Activated CD4-positive, alpha-beta memory T cell treated with anti-CD3 and anti-CD28 coated beads, Interleukin-2, amount 10 ng/mL, durations not matched to agents 7 days and 5 days (primary cell): ENCODE data around the gene BHMT. TPM values are rescaled to one million over a fixed set of nuclear protein-coding genes. Genes with fewer than 3 reads are reported as not detected.

ENCODE experiments used
- CTCF ChIA-PET: fragments of 350-600 bp; sonication (Branson Sonifier 250); formaldehyde crosslinking; loops from one replicate; lab custom pipeline; 2021; ENCODE audit warnings: antibody characterized with exemption, inconsistent platforms; lab: Charles Lee
- POLR2A ChIA-PET: fragments of 350-600 bp; sonication (Branson Sonifier 250); formaldehyde crosslinking; loops from one replicate; lab custom pipeline; 2021; ENCODE audit warnings: antibody characterized with exemption; lab: Charles Lee
- DNase-seq: peaks from one replicate; pipeline ENCODE4 v3.0.0-alpha.2; 2020
- H3K27ac Mint-ChIP-seq: one replicate; pipeline ENCODE4 v1.8.0; 2021; ENCODE audit warnings: mild to moderate bottlenecking, mixed read lengths
- H3K27me3 Mint-ChIP-seq: one replicate; pipeline ENCODE4 v1.8.0; 2021; ENCODE audit warnings: mixed read lengths
- H3K36me3 Mint-ChIP-seq: one replicate; pipeline ENCODE4 v1.8.0; 2021; ENCODE audit warnings: low read depth, mixed read lengths
- H3K4me1 Mint-ChIP-seq: one replicate; pipeline ENCODE4 v1.8.0; 2021; ENCODE audit warnings: mixed read lengths
- H3K4me3 Mint-ChIP-seq: one replicate; pipeline ENCODE4 v1.8.0; 2021; ENCODE audit warnings: mild to moderate bottlenecking, mixed read lengths
- H3K9me3 Mint-ChIP-seq: one replicate; pipeline ENCODE4 v1.8.0; 2021; ENCODE audit warnings: mixed read lengths
- total RNA-seq, 2 experiments: library from RNA; stranded (reverse); gene quantifications; one replicate each; pipeline ENCODE4 v1.2.3, GENCODE V29; 2021

Gene BHMT
- total RNA-seq, 2 experiments from 2014 or later, result not detected

DNA sequence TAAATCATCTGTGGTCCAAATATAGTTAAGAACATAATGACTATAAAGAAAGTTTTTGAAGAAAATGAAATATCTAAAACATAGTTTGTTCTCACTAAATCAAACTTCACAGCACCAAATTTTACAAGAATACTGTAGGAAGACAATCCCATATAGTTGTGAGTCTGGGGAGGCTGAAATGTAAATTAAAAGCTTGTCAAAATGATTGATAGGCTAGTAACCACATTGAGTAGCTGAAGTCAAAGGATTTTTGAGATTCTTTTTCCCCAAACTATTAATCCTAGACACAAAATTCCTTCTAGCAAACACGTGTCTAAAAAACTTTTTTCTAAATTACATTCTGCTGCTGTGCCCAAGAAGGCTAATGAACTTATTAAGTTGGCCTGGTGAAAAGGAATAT lies 13.0 kb downstream of the BHMT start:
- Mint-ChIP-seq H3K27me3 (no peaks in the 10 kb centered on the region), H3K4me1 (peaks cover 3% of the 10 kb centered on the region), H3K4me3 (no peak overlapping the region), H3K9me3 (no peaks in the 10 kb centered on the region), H3K36me3 (no peaks in the 10 kb centered on the region), H3K27ac (no peak overlapping the region)
- DNase-seq, result no peak
- ChIA-PET POLR2A (no interaction called here), CTCF (interaction anchor here (1.1 to 1.3 kb wide), 2 partner anchors 9 to 140 kb away, joined by 3 to 4 read pairs; partner anchors contain the start of gene ARSB)

DNA sequence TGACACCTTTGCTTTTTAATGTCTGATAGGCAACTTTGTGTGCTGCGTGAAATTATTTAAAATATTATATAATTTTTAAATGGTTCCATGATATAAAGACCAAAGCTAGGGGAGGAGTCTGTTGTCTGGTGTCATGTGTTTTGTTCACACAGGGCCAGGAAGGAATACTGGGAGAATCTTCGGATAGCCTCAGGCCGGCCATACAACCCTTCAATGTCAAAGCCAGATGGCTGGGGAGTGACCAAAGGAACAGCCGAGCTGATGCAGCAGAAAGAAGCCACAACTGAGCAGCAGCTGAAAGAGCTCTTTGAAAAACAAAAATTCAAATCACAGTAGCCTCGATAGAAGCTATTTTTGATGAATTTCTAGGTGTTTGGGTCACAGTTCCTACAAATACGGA lies 19.2 kb downstream of the BHMT start:
- CTCF ChIA-PET, result interaction anchor here (10.0 kb wide), 1 partner anchor 108 kb away, joined by 220 read pairs; no protein-coding TSS in a partner anchor
- DNase-seq, result no peak
- Mint-ChIP-seq H3K36me3 (no peaks in the 10 kb centered on the region), H3K27me3 (no peaks in the 10 kb centered on the region), H3K27ac (no peak overlapping the region), H3K4me1 (peaks cover 15% of the 10 kb centered on the region), H3K9me3 (no peaks in the 10 kb centered on the region), H3K4me3 (no peak overlapping the region)
- POLR2A ChIA-PET, result no interaction called here

DNA sequence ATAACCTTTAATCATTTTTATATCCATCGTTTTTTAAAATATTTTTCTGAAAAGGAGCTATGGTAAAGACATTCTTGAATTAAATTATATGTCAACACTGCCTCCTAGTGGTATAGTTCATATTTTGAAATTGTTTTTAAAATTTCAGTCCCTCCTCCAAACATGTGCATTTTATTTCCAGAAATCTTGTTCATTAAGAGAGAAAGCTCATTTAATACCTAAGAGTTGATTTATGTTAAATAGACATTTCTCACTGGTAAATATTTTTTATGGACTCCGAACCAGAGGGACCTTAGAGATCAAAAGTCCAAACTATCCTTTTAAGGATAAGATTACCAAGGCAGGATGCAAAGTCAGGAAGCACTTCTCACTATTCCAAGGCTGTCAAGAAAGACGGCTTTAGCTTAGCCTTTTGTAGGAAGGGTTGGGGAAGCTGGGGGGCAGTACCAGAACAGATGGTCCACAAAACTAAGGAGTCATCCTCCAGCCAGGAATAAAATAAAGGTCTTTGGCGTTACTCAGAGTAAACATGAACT lies 21.6 kb downstream of the BHMT start:
- ChIA-PET POLR2A (interaction anchor here (1.0 kb wide), 1 partner anchor 149 kb away, joined by 6 read pairs; the partner anchor contains the start of gene ARSB), CTCF (interaction anchor here (0.6 to 10.0 kb wide), 55 partner anchors 8 to 1203 kb away, joined by 3 to 220 read pairs (median 4); partner anchors contain the start of genes ARSB and JMY)
- Mint-ChIP-seq H3K27ac (no peak overlapping the region), H3K36me3 (no peaks in the 10 kb centered on the region), H3K4me1 (peaks cover 15% of the 10 kb centered on the region), H3K4me3 (no peak overlapping the region), H3K9me3 (no peaks in the 10 kb centered on the region), H3K27me3 (no peaks in the 10 kb centered on the region)
- DNase-seq, result no peak

DNA sequence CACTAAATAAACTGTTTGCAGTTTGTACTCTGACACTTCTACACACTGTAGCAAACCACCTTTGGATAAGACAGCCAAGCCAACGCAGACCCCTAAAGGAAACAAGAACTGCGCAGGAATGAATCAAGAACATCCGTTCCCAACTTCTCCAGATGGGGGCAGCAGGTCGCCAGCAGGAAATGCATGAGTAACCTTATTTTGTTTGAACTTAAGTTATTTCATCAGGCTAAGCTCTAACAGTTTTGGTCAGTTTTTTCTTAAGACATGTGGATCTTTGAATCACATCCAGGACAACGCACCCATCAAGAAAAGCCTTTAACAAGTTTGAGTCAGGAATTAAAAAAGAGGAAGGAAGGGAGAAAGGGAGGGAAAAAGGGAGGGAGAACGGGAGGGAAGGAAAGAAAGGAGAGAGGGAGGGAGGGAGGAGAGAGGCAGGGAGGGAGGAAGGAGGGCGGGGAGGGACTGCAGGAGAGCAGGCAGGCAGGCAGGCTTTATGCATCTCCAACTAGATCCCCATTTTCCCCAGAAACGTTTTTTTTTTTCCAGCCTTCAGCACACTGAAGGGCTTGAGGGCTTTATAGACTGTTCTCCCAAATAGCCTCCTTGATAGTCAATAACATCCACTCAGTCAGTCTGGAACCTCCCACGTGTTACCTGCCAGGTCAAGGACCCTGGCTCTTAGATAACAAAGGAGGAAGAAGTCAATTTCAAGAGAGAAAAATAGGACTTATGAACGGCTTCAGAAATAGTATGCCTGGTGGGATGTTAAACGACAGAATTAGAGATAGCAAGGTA lies 22.2 kb downstream of the BHMT start:
- POLR2A ChIA-PET, result interaction anchor here (1.0 kb wide), 1 partner anchor 150 kb away, joined by 6 read pairs; the partner anchor contains the start of gene ARSB

DNA sequence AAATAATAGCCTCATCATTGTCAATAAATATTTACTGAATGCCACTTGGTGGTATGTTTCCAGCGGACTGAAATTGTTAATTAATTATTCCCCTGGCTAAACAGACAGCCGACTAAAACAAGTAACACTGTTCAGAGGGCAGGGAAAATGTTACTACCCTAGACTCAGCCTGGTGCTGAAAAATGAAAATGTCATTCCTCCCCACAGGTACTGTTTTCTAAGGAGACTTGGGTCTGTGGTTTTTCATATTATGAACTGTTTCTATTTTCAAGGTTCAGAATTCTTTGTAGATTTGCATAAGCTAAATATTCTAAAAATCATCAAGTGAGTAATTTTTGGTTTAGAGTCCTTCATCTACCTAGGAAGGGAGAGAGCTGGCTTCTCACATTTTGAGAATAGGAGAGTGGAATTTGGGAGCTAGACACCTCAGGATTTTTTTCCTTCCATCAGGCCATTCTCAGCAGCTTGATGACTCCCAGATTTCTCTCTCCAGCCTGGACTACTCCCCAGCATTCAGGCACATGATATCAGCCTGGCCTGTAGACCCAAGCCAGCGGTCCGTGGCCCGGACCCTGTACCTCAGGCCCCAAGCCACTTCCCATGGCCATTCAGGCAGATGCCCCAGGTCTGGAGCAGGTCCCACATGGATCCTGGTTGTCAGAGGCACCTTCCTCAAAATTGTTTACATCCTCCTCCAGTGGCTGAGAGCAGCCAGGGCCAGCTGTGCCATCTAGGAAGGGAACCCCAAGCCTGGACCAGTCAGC lies 24.4 kb downstream of the BHMT start:
- Mint-ChIP-seq H3K27me3 (no peaks in the 10 kb centered on the region), H3K4me1 (peaks cover 15% of the 10 kb centered on the region), H3K36me3 (no peaks in the 10 kb centered on the region), H3K9me3 (no peaks in the 10 kb centered on the region), H3K4me3 (no peak overlapping the region), H3K27ac (no peak overlapping the region)
- CTCF ChIA-PET, result interaction anchor here (1.2 to 10.0 kb wide), 4 partner anchors 113 to 328 kb away, joined by 3 to 220 read pairs (median 50); no protein-coding TSS in a partner anchor
- POLR2A ChIA-PET, result no interaction called here
- no peak for DNase-seq

More for the DNA sequence above, 22.2 kb downstream of the BHMT start:
- Mint-ChIP-seq H3K27me3 (no peaks in the 10 kb centered on the region), H3K36me3 (no peaks in the 10 kb centered on the region), H3K27ac (peak overlapping the region; percentile 69), H3K4me3 (peak overlapping the region; percentile 36), H3K4me1 (peaks cover 15% of the 10 kb centered on the region), H3K9me3 (no peaks in the 10 kb centered on the region)
- CTCF ChIA-PET, result interaction anchor here (0.6 to 10.0 kb wide), 40 partner anchors 9 to 1082 kb away, joined by 3 to 220 read pairs (median 6); partner anchors contain the start of genes ARSB and JMY
- DNase-seq, result peak; percentile 69

DNA sequence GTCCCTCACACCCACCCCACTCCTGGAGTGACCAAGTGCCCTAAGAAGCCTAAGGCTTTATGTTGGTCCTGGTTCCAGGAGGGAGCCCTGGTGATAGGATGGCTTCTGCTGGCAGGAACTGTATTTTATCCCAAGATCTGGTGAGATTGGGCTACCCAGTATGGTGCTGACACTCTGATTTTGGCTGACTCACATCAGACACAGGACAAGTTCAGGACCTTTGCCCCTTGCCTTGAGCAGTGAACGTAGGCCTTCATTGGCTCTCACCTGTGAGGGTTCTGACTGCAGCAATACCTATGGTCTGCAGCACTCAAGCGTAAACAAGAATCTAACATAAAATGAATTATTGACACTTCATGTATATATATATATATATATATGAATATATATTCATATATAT lies 25.0 kb downstream of the BHMT start:
- ChIA-PET POLR2A (no interaction called here), CTCF (interaction anchor here (10.0 kb wide), 1 partner anchor 114 kb away, joined by 220 read pairs; no protein-coding TSS in a partner anchor)
- Mint-ChIP-seq H3K4me3 (no peak overlapping the region), H3K4me1 (peaks cover 15% of the 10 kb centered on the region), H3K27me3 (no peaks in the 10 kb centered on the region), H3K36me3 (no peaks in the 10 kb centered on the region), H3K9me3 (no peaks in the 10 kb centered on the region), H3K27ac (no peak overlapping the region)
- DNase-seq, result no peak

DNA sequence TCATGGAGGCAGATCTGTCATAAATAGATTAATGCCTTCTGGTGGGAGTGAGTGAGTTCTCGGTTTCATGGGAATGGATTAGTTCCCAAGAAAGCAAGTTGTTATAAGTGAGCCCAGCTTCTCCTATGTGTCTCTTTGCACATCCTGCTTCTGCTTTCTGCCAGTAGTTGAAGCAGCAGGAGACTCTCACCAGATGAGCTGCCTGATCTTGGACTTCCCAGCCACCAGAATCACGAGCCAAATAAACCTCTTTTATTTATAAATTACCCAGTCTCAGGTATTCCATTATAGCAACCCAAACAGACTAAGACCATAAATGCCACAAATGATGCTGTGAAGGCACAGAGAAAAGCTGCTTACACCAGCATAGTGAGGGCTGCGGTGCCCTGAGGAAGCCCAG lies 28.9 kb downstream of the BHMT start:
- DNase-seq, result no peak
- no peaks in the 10 kb centered on the region for H3K9me3 Mint-ChIP-seq
- no peaks in the 10 kb centered on the region for H3K36me3 Mint-ChIP-seq
- ChIA-PET POLR2A (no interaction called here), CTCF (interaction anchor here (1.0 kb wide), 1 partner anchor 116 kb away, joined by 4 read pairs; no protein-coding TSS in a partner anchor)
- H3K4me1 Mint-ChIP-seq, result no peaks in the 10 kb centered on the region
- no peak overlapping the region for H3K27ac Mint-ChIP-seq
- H3K4me3 Mint-ChIP-seq, result no peak overlapping the region
- H3K27me3 Mint-ChIP-seq, result peaks cover 10% of the 10 kb centered on the region

DNA sequence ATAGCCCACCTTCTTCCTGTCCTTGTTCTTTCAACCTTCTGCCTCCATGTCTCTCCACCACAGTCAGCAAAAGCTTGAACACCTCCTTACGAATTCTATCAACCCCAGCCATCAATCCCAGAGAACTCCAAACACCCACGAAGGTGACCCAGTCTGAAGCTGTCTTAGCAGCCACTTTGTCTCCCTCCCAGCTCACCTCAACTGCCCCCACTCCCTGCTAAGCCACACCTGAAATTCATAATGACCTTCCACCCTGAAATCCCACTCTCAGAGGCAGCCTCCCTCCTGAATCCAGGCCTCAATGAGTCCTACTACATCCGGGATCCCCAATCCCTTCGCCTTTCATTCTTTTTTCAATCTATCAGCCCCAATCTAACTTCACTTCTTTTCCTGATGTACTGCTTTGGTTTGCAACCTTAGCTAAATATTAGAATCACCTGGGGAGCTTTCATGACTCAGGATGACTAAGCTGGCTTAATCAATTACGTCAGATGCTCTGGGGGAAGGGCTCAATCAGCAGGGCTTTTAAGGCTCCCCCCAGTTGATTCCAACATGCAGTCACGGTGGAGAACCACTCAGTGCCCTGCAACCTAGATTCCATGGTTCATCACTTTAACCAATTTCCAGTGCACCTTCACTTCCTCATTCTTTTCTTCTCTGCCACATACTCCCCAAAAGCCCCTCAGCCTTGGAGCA lies 32.2 kb downstream of the BHMT start:
- CTCF ChIA-PET, result interaction anchor here (3.8 kb wide), 1 partner anchor 11 kb away, joined by 22 read pairs; no protein-coding TSS in a partner anchor
- Mint-ChIP-seq H3K27ac (no peak overlapping the region), H3K36me3 (no peaks in the 10 kb centered on the region), H3K27me3 (peaks cover 11% of the 10 kb centered on the region), H3K4me1 (no peaks in the 10 kb centered on the region), H3K4me3 (no peak overlapping the region), H3K9me3 (no peaks in the 10 kb centered on the region)
- POLR2A ChIA-PET, result interaction anchor here (0.6 to 1.2 kb wide), 2 partner anchors 11 to 158 kb away, joined by 3 read pairs; no protein-coding TSS in a partner anchor
- no peak for DNase-seq

DNA sequence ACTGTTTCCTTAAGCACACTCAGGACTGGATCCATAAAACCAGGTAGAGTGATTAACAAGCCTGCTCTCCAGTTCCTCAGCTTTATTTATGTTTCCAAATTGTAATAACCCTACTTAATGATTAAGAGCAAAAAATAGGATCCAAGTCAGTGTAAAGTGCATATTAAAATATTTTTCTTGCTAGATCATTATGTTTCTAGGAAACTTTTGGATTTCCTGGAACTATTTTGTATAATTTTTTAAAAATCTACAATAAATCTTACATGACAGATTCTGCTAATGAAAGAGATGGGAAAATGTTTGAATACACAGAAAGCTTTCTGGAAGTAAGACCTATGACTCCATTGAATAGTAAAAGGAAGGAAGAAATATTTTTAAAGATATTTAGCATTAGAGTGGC lies 35.5 kb downstream of the BHMT start:
- Mint-ChIP-seq H3K4me1 (no peaks in the 10 kb centered on the region), H3K36me3 (no peaks in the 10 kb centered on the region), H3K9me3 (no peaks in the 10 kb centered on the region), H3K27ac (no peak overlapping the region), H3K4me3 (no peak overlapping the region), H3K27me3 (peaks cover 11% of the 10 kb centered on the region)
- POLR2A ChIA-PET, result no interaction called here
- no peak for DNase-seq
- CTCF ChIA-PET, result interaction anchor here (2.2 kb wide), 1 partner anchor 14 kb away, joined by 10 read pairs; no protein-coding TSS in a partner anchor

DNA sequence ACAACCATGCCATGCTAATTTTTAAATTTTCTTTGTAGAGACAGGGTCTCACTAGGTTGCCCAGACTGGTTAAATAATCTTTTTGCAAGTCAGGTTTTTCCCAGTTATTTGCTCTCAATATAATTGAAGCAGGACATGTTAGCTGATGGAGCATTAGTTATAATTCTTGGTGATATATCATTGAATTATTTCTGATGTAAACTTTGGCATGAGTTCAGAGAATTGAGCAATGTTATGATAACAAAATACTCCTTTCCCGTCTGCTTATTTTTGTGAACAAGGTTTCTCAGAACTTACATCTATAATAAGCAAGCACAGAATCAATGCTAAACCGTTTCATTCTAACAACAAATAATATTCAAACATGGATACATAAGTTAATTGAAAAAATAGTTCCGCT lies 37.8 kb downstream of the BHMT start:
- Mint-ChIP-seq H3K4me3 (no peak overlapping the region), H3K27ac (no peak overlapping the region), H3K27me3 (peaks cover 9% of the 10 kb centered on the region), H3K36me3 (no peaks in the 10 kb centered on the region), H3K9me3 (no peaks in the 10 kb centered on the region), H3K4me1 (no peaks in the 10 kb centered on the region)
- CTCF ChIA-PET, result no interaction called here
- POLR2A ChIA-PET, result no interaction called here
- no peak for DNase-seq

DNA sequence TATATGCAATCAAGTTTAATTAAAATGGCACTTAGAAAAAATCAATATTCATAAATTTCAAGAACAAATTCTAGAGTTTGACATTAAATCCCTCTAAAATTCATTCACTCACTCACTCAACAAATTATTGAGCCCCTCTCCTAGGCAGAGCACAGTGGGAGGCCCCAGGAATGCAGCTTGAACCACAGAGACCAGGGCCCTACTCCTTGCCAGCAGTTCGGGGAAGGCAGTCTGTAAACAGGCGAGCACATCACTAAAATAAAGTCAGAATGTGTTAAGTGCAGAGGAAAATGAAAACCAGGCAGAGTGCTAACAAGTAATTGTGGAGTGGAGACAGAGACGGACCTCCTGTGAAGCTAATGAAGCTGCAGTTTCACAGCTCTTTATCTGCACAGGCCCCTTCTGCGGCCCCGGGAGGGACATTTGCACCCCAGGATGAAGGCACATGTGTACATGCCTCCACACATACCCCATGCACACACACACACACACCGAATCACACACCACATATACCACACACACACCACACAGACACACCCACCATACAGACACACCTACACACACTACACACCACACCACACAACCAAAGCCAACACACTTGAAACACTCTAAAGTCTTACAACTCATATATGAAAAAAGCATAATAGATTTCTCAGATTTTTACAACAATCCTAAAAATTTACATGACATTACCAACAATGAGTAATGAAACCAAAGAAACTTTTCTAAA lies 40.5 kb downstream of the BHMT start:
- peaks cover 10% of the 10 kb centered on the region for H3K27me3 Mint-ChIP-seq
- no peaks in the 10 kb centered on the region for H3K4me1 Mint-ChIP-seq
- no peak overlapping the region for H3K4me3 Mint-ChIP-seq
- POLR2A ChIA-PET, result no interaction called here
- H3K36me3 Mint-ChIP-seq, result no peaks in the 10 kb centered on the region
- CTCF ChIA-PET, result no interaction called here
- H3K9me3 Mint-ChIP-seq, result no peaks in the 10 kb centered on the region
- no peak for DNase-seq
- no peak overlapping the region for H3K27ac Mint-ChIP-seq
